ENCODE measurements around the gene UROD.
A peak's percentile ranks its signal among the peaks of the same experiment; 100 is the strongest.

Gene UROD

DNA sequence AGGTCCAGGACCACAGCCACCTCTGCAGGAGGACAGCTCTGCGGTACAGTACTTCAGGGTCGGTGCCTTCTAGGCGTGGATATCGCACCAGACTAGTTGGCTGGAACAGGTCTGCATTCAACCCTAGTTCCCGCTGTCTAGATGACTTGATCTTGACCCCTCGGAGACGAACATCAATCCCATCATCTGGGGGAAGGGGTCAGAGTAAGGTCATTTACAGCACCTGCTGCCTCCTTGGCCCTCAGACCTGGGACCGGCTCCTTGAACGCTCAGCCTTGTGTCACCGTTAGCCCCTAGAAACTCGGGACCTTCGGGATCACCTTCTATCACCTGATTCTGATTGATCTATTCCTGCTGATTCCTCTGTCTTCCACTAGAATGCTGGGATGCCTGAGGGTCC is 3.5 kb upstream of the UROD start:
- no peak for DNase-seq (ENCODE audit: low spot score)

DNA sequence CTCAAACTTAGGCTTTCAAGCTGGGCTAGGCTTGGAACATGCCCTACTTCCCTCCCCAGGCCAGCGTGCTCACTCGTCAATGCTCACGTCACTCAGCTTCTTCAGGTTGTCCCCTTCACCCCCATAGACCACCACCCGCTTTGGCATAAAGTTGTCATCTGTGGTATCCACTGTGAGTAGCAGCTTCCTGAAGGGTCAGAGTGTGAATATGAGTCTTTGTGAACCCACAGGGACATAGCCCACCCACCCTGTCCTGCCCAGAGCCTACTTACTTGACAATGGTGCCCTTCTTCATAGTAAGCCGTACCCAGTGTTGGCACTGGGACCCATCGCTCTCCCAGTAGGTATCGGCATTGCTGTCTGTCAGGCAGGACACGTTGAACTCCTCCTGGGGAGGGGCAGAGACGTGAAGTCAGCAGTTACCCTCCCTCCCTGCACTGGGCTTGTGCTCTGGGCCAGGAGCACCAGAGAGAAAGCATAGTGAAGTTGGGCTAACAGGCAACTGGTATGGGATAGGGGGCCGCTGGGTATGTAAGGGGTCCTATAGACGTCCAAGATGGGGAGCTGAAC is 2.7 kb upstream of the UROD start:
- DNase-seq (ENCODE audit: low spot score) = no peak

GRCh38 chr1:45009956-45010854 is 1.8 kb upstream of the UROD start:
- DNase-seq (ENCODE audit: low spot score) = peak; percentile 55

DNA sequence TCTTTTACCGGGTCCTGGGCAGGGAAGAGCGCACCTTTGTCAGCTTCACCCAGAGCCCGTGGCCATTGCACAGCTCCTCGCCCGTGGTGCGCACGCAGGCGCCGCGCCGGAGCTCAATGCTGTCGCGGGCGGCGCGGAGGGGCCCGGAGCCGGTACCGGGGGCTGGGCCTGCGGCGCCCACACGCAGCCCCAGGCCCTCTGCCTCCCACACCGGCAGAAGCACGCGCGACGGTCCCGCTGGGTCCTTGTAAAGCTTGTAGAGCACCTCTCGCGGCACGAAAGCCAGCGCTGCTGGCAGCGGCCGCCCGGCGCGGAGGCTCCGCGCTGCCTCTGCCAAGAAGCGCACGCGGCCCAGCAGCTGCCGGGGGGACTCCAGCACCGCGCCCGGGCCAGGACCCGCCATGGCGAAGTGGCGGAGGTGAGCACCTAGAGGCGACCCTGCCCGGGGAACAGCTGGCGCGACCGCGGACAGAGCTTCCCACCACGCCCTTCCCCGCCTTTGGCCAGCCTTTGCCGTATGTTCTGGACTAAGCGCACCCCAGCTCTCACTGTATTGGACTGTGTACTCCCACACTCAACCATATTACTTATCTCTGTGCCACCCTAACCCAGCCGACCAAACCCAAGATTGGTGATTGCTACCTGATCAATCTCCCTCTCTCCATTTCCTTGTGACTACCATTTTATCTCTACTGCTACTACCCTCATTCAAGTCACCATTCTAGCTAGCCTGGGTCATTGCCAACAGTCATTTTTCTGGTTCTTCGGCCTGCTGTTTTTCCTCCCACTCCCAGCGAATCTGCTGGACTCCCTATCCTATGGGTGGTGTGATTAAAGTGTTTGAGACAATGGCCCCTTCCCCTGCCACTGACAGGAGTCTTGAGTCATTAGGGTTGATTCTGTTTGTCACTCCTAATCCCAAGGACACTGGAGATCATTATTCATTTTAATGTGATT is 921 bp upstream of the UROD start, which contains the start of gene HECTD3:
Gene HECTD3 (minus strand): TSS at position 470 of the 957 bp plus-strand sequence. CDS start 67 bp downstream, at position 403.
- peak; percentile 87 for DNase-seq (ENCODE audit: low spot score)

- peak; percentile 78 for DNase-seq (ENCODE audit: low spot score)
These were observed 705 bp downstream of the UROD start for GRCh38 chr1:45012639-45013278.

- DNase-seq (ENCODE audit: low spot score) = no peak
These were observed 1.6 kb downstream of the UROD start for GRCh38 chr1:45013551-45014209.

- peak; percentile 83 for DNase-seq (ENCODE audit: low spot score)
These were observed 2.4 kb downstream of the UROD start for GRCh38 chr1:45014321-45015028.

- DNase-seq (ENCODE audit: low spot score) = no peak
These were observed 3.6 kb downstream of the UROD start for GRCh38 chr1:45015683-45016082.

DNA sequence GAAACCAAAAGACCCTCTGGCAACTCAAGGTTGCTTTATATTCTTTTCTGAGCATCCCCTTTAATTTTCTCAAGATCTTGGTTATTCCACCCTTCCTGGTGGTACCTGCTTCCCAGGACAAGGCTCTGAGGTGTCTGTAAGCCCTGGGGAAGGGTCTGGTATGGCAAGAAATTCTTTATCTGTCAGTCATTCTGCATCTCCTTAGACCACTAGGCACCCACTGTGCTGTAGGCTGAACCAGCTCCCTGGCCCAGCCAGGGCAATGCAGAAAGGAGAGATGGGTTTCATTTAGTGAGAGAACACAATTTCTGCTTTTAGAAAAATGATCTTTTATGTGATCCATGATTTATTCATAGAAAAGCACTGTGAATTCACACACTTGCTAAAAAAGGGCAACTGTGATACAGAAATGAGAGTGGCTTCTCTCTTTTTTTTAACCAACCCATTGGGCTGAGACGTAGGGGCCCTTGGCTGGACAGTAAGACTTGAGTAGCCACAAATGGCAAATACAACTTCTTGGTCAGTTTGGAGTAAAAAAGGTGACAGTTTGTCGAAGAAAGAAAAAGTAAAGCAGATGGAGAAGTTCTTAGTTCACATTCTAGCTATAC is 4.1 kb downstream of the UROD start:
- DNase-seq (ENCODE audit: low spot score) = no peak

DNA sequence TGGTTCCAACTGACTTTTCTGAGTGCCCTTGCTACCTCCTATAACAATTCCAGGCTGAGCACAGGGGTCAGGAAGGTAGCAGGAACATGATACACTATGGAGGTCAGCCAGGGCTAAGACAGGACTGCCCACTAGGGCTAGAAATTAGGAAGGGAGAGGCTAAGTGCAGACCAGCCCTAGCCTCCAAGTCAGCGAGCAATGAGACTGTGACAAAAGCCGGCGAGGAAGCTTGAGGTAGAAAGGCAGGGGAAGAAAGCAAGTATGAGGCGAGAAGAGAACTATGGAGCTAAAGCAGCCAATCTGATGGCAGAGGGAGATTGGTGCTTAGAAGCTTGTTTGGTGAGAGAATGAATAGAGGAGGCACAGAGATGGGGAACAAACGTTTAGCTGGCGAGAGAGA is 4.7 kb downstream of the UROD start:
- DNase-seq (ENCODE audit: low spot score) = no peak

GRCh38 chr1:45018599-45019230 is 6.7 kb downstream of the UROD start:
- DNase-seq (ENCODE audit: low spot score) = peak; percentile 71

- DNase-seq (ENCODE audit: low spot score) = no peak
These were observed 11.6 kb downstream of the UROD start for GRCh38 chr1:45023663-45024062.

GRCh38 chr1:45026446-45026845 is 14.4 kb downstream of the UROD start:
- DNase-seq (ENCODE audit: low spot score) = no peak

DNA sequence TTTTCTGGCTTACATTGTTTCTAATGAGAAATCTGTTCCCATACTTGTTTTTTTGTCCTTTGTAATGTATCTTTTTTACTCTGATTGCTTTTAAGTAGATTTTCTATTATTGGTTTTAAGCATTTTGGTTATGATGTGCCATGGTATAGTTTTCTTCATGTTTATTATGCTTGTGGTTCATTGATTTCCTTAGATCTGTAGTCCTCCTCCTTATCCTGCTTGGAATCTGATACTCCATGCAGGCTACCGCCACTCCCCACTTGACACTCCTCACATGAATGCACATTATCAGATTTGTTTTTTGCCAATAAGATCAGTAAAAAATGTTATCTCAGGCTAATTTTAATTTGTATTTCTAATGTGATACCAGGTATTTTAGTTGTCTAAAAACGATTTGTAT is 20.8 kb downstream of the UROD start:
- DNase-seq (ENCODE audit: low spot score) = no peak

DNA sequence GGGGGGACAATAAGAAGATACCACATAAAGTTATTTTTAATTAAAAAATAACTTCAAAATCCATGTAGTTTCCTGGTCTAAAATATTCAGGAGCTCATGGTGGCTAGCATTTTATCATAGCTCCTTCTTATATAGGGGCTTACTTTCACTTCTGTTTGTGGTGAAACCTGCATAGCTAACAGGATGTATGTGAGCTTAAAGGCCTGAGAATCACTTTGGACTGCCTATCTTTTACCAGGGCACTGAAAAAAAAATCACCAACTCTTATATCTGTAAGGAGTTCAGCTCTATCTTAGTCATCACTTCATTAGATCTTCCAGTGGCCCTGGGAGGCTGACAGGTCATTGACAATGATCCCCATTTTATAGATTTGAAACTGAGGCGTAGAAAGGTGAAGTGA is 21.3 kb downstream of the UROD start:
- no peak for DNase-seq (ENCODE audit: low spot score)

GRCh38 chr1:45035631-45036301 is 23.7 kb downstream of the UROD start:
- no peak for DNase-seq (ENCODE audit: low spot score)

DNA sequence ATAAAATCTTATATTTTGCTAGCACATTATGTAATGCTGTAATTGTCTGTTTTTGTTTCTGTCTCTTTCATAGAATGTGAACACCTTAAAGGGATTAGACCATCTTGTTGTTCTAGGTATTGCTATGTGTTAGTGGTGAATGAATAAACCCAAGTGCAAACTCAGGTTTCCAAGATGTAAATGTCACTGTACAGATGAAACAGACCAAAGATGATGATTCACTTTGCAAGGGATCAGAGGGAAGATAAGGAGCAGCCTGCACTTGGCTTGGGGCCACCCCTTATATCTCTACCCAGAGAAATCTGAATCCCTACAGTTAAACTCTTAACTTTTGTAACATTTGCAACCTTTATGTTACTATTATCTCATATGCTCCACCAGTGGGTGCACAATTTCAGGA is 25.4 kb downstream of the UROD start:
- DNase-seq (ENCODE audit: low spot score) = no peak

DNA sequence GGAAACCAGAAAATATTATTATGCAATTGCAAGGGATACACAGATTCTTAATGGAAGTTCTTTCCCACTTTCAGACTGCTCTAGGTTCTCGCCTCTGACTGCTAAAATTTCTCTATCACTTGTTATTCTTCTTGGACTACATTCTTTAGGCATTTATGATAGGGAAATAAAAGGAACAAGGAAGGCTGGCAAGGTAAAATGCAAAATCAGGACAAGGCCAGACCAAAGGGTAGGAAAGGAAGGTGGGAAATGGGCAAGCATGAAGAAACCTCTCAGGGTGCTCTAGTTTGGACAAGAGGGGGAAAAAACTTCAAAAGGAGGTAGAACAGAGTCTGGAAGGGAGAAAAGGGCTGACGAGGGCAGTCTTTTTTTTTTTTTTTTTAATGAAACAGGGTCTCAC is 26.2 kb downstream of the UROD start:
- DNase-seq (ENCODE audit: low spot score) = no peak

Data from AG20443 (cell line).